Activated CD8-positive, alpha-beta T cell treated with anti-CD3 and anti-CD28 coated beads for 36 hours (primary cell): ENCODE measurements around the gene TFPI. TPM values are rescaled to one million over a fixed set of nuclear protein-coding genes. Genes with fewer than 3 reads are reported as not detected.

Experiments
- ATAC-seq: fragments of 200-7000 bp; cut with Tn5 transposase; one replicate; pipeline ENCODE4 v1.10.0; 2021; ENCODE audit warnings: mild to moderate bottlenecking, moderate library complexity
- CTCF ChIA-PET: fragments of 350-600 bp; sonication (Branson Sonifier 250); formaldehyde crosslinking; loops from one replicate; lab custom pipeline; 2021; ENCODE audit warnings: antibody characterized with exemption; lab: Charles Lee
- POLR2A ChIA-PET: fragments of 350-600 bp; sonication (Branson Sonifier 250); formaldehyde crosslinking; loops from one replicate; lab custom pipeline; 2021; ENCODE audit warnings: antibody characterized with exemption; lab: Charles Lee
- DNase-seq: peaks from one replicate; pipeline ENCODE4 v3.0.0-alpha.2; 2020
- H3K27ac Mint-ChIP-seq: one replicate; pipeline ENCODE4 v1.8.0; 2021; ENCODE audit warnings: mild to moderate bottlenecking, mixed read lengths
- H3K27me3 Mint-ChIP-seq: one replicate; pipeline ENCODE4 v1.8.0; 2021; ENCODE audit warnings: mixed read lengths
- H3K36me3 Mint-ChIP-seq: one replicate; pipeline ENCODE4 v1.8.0; 2021; ENCODE audit warnings: low read depth, mixed read lengths
- H3K4me1 Mint-ChIP-seq: one replicate; pipeline ENCODE4 v1.8.0; 2021; ENCODE audit warnings: low read depth, mixed read lengths
- H3K4me3 Mint-ChIP-seq: one replicate; pipeline ENCODE4 v1.8.0; 2021; ENCODE audit warnings: mild to moderate bottlenecking, moderate library complexity, mixed read lengths
- H3K9me3 Mint-ChIP-seq: one replicate; pipeline ENCODE4 v1.8.0; 2021; ENCODE audit warnings: mixed read lengths
- intact Hi-C: fragments of 100-400 bp; cut with micrococcal nuclease; formaldehyde crosslinking; loops from one replicate; pipeline ENCODE4 v1.10.0; 2022
- total RNA-seq, 2 experiments: library from RNA; stranded (reverse); gene quantifications; one replicate each; pipeline ENCODE4 v1.2.3, GENCODE V29; 2021
- TF ChIP-seq, protein P1 (sequence below): fragments of 200-600 bp; IDR thresholded peaks from one replicate; pipeline ENCODE4 v1.8.0; 2022; ENCODE audit warnings: antibody characterized with exemption, mild to moderate bottlenecking

Gene TFPI
- total RNA-seq, 2 experiments from 2014 or later: not detected

DNA sequence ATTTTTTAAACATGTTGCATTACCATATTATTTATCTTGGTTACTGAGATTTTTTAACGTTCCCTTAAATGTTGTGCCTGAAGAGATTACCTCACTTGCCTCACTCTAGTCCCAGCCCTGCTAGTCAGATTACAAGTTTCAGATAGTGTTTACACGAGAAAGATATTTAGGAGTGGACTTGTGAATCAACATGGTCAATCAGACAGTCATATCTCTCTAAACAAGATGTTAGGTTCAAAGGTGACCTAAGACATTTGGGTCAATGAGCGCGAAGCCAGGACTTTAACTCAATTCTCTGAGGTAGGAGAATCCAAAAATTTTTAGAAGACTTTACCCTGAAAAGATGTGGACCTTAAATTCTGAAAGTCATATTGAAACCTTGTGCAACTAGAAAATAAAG lies 91.4 kb downstream of the TFPI start:
- ATAC-seq: no peak
- TF ChIP-seq, protein P1, sequence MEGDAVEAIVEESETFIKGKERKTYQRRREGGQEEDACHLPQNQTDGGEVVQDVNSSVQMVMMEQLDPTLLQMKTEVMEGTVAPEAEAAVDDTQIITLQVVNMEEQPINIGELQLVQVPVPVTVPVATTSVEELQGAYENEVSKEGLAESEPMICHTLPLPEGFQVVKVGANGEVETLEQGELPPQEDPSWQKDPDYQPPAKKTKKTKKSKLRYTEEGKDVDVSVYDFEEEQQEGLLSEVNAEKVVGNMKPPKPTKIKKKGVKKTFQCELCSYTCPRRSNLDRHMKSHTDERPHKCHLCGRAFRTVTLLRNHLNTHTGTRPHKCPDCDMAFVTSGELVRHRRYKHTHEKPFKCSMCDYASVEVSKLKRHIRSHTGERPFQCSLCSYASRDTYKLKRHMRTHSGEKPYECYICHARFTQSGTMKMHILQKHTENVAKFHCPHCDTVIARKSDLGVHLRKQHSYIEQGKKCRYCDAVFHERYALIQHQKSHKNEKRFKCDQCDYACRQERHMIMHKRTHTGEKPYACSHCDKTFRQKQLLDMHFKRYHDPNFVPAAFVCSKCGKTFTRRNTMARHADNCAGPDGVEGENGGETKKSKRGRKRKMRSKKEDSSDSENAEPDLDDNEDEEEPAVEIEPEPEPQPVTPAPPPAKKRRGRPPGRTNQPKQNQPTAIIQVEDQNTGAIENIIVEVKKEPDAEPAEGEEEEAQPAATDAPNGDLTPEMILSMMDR: no peak
- DNase-seq: no peak
- no peaks in the 10 kb centered on the region for H3K27me3 Mint-ChIP-seq
- CTCF ChIA-PET: no interaction called here
- H3K9me3 Mint-ChIP-seq: no peaks in the 10 kb centered on the region
- no peaks in the 10 kb centered on the region for H3K36me3 Mint-ChIP-seq
- POLR2A ChIA-PET: no interaction called here
- no peaks in the 10 kb centered on the region for H3K4me1 Mint-ChIP-seq
- intact Hi-C loops: no loop called here
- no peak overlapping the region for H3K27ac Mint-ChIP-seq
- no peak overlapping the region for H3K4me3 Mint-ChIP-seq

DNA sequence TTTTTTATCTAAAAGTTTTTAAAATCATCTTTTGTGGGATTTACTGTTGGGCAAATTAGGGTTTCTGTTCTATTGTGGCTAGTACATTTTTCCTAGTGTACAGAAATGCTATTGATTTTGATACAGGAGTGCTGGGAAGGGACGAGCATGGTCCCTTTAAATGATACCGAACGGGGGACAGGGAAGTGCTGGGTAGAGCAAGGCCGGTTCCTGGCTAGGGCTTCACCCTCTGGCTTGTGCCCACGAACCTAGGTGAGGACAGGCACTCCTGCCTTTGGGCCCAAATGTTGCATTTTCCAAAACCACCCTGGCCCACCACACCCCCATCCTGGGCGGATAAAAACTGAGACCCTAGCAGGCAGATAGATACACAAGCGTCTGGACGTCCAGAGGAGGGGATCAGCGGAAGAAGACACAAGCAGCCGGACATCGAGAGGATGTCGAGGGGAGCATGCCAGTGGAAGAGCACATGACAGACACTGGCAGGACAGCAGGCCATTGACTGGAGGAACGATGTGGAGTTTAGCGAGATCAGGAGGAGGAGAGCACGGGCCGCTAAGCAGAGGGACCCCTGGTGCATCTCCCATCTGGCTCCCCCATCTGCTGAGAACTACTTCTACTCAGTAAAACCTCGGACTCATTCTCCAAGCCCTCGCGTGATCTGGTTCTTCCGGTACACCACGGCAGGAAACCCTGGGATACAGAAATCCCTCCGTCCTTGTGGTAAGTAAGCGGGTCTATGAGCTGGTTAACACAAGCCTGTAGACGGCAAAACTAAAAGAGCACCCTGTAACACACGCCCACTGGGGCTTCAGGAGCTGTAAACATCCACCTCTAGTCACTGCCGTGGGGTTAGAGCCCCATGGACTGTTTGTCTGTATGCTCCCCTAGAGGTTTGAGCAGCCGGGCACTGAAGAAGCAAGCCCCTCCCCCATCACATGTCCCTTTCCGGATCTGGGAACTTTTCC lies 92.7 kb downstream of the TFPI start:
- POLR2A ChIA-PET: no interaction called here
- H3K27ac Mint-ChIP-seq: no peak overlapping the region
- ATAC-seq (no peak), DNase-seq (no peak)
- no peaks in the 10 kb centered on the region for H3K27me3 Mint-ChIP-seq
- intact Hi-C loops: no loop called here
- TF ChIP-seq, protein P1: no peak
- H3K9me3 Mint-ChIP-seq: no peaks in the 10 kb centered on the region
- CTCF ChIA-PET: no interaction called here
- H3K4me3 Mint-ChIP-seq: no peak overlapping the region
- no peaks in the 10 kb centered on the region for H3K36me3 Mint-ChIP-seq
- H3K4me1 Mint-ChIP-seq: no peaks in the 10 kb centered on the region

DNA sequence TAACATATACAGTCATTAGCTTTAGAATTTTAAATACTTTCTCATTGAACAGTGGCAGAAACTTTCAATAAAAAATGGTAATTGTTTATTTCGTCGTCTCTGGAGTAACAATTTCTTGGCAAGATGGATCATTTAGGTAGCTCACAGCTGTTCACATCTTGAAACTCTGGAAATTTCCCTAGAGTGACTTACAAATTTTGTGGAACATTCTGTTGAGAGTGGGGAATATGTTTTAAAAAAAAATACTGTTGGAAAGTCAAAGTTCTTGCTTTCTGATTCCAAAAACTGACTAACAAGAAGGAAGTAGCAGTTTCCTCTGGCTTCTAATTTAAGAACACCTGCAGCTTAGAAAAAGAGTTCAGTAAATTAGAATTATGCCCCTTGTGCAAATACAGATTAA lies 95.0 kb downstream of the TFPI start:
- Mint-ChIP-seq H3K36me3 (no peaks in the 10 kb centered on the region), H3K4me1 (no peaks in the 10 kb centered on the region), H3K27ac (no peak overlapping the region), H3K4me3 (no peak overlapping the region), H3K27me3 (no peaks in the 10 kb centered on the region), H3K9me3 (no peaks in the 10 kb centered on the region)
- POLR2A ChIA-PET: no interaction called here
- intact Hi-C loops: no loop called here
- ATAC-seq: no peak
- no peak for DNase-seq
- TF ChIP-seq, protein P1: no peak
- CTCF ChIA-PET: no interaction called here

DNA sequence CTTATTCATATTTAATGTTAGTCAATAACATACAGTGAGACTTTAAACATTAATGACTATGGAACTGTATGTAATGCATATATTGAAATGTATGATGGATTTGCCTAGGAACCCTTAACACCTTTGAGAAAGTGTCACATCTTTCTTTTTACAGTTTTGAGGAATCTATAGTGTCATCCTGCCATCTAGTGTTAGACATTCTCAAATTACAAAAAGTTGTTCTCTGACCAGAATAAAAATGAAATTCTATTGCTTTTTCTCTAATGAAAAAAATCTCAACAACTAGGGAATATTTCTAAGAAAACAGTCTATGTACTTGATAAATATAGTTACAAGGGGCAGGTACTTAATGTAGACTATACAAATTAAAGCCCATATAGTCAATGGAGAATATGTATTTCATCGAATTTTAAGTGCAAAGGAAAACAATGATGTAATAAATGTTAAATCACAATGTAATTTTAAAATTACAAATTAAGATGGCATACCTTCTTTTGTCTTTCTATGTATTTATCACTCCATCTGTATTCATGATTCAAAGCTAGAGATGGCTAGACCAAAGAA lies 101.1 kb downstream of the TFPI start:
- no peak for ATAC-seq
- TF ChIP-seq, protein P1: no peak
- DNase-seq: no peak
- Mint-ChIP-seq H3K4me3 (no peak overlapping the region), H3K36me3 (no peaks in the 10 kb centered on the region), H3K4me1 (peaks cover 4% of the 10 kb centered on the region), H3K27ac (no peak overlapping the region), H3K9me3 (no peaks in the 10 kb centered on the region), H3K27me3 (no peaks in the 10 kb centered on the region)
- POLR2A ChIA-PET: no interaction called here
- intact Hi-C loops: no loop called here
- CTCF ChIA-PET: interaction anchor here (1.0 kb wide), 1 partner anchor 586 kb away, joined by 3 read pairs; no protein-coding TSS in a partner anchor

DNA sequence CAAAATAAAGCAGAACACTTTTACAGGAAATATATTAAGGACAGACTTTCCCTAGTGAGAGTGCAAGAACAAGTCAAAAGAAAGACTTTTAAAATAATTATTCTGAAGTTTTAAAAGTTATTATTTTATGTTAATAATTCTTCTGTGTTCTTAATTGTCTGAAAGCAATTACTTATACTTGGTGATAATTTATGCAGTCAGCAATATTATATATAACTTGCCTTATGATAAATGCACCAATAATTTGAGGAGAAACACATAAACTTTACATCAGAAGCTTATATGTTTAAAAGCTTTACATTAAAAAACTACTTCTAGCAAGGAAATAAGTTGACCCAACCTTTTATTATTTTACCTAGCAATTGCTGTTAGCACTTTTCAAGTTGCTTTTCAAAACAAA lies 102.7 kb downstream of the TFPI start:
- TF ChIP-seq, protein P1: no peak
- DNase-seq (no peak), ATAC-seq (no peak)
- Mint-ChIP-seq H3K4me3 (no peak overlapping the region), H3K36me3 (no peaks in the 10 kb centered on the region), H3K9me3 (no peaks in the 10 kb centered on the region), H3K27me3 (no peaks in the 10 kb centered on the region), H3K27ac (no peak overlapping the region), H3K4me1 (peaks cover 9% of the 10 kb centered on the region)
- intact Hi-C loops: no loop called here
- POLR2A ChIA-PET: no interaction called here
- CTCF ChIA-PET: no interaction called here
